Caco-2 (cell line): ENCODE measurements around the gene BANK1. TPM values are rescaled to one million over a fixed set of nuclear protein-coding genes. Genes with fewer than 3 reads are reported as not detected.

ENCODE experiments used
- BruUV-seq: library from RNA; stranded (reverse); fragments of 400-500 nt; replicated peaks from 2 replicates; lab custom pipeline; 2021; lab: Mats Ljungman, UMichigan
- CTCF ChIA-PET: fragments of 300-600 bp; sonication (Branson Sonifier 250); formaldehyde crosslinking; loops from one replicate; lab custom pipeline; 2022; ENCODE audit warnings: antibody characterized with exemption; lab: Charles Lee
- POLR2A ChIA-PET: fragments of 300-600 bp; sonication (Branson Sonifier 250); formaldehyde crosslinking; loops from one replicate; lab custom pipeline; 2022; ENCODE audit warnings: antibody characterized with exemption; lab: Charles Lee
- DNase-seq, 2 experiments: peaks; one replicate each; pipeline versions ENCODE4 v3.0.0 to v3.0.0-alpha.2; 2020 to 2022
- H3K27me3 ChIP-seq: replicated peaks from 2 replicates; pipeline ENCODE4 v1.6.0; 2011; ENCODE audit warnings: low read length; ENCODE audit not compliant: control insufficient read depth, insufficient read depth
- H3K36me3 ChIP-seq: 2 replicates; pipeline ENCODE4 v1.5.1; 2011; ENCODE audit warnings: low read length; ENCODE audit not compliant: control insufficient read depth, insufficient read depth
- H3K4me1 ChIP-seq: fragments of 250-450 bp; sonication (Bioruptor Pico); 2 replicates; pipeline ENCODE4 v1.5.1; 2020; ENCODE audit warnings: mild to moderate bottlenecking
- H3K4me3 ChIP-seq: 2 replicates; pipeline ENCODE4 v1.5.1; 2011; ENCODE audit warnings: low read depth, mild to moderate bottlenecking, control low read depth, low read length
- H3K9me3 ChIP-seq: fragments of 250-450 bp; sonication (Bioruptor Pico); 2 replicates; pipeline ENCODE4 v1.5.1; 2020; ENCODE audit warnings: mild to moderate bottlenecking, moderate library complexity
- H3K27ac Mint-ChIP-seq: one replicate; pipeline ENCODE4 v1.8.0; 2022; ENCODE audit warnings: mixed read lengths; ENCODE audit not compliant: unreplicated experiment
- H3K27me3 Mint-ChIP-seq: one replicate; pipeline ENCODE4 v1.8.0; 2022; ENCODE audit warnings: mixed read lengths; ENCODE audit not compliant: insufficient read depth, unreplicated experiment
- H3K36me3 Mint-ChIP-seq: one replicate; pipeline ENCODE4 v1.8.0; 2022; ENCODE audit warnings: mild to moderate bottlenecking, mixed read lengths; ENCODE audit not compliant: insufficient read depth, unreplicated experiment
- H3K4me1 Mint-ChIP-seq: one replicate; pipeline ENCODE4 v1.8.0; 2022; ENCODE audit warnings: low read depth, mixed read lengths; ENCODE audit not compliant: unreplicated experiment
- H3K4me3 Mint-ChIP-seq: one replicate; pipeline ENCODE4 v1.8.0; 2022; ENCODE audit warnings: mild to moderate bottlenecking, moderate library complexity, mixed read lengths; ENCODE audit not compliant: unreplicated experiment
- H3K9me3 Mint-ChIP-seq: one replicate; pipeline ENCODE4 v1.8.0; 2022; ENCODE audit warnings: mixed read lengths; ENCODE audit not compliant: unreplicated experiment
- CTCF ChIP-seq, 2 experiments: fragments of 200-600 bp in 1 of 2; IDR thresholded peaks; 1 replicate in 1 of 2; 2 replicates in 1 of 2; pipeline versions ENCODE4 v1.5.1 to v1.8.0; 2011 to 2022; ENCODE audit warnings: antibody characterized with exemption in 1 of 2, control low read depth in 1 of 2, inconsistent platforms in 1 of 2, low read depth in 1 of 2, low read length in 1 of 2, mild to moderate bottlenecking in 1 of 2, moderate library complexity in 1 of 2; ENCODE audit not compliant: insufficient read depth in 1 of 2, severe bottlenecking in 1 of 2, unreplicated experiment in 1 of 2
- intact Hi-C: fragments of 100-400 bp; cut with micrococcal nuclease; formaldehyde crosslinking; loops from one replicate; pipeline ENCODE4 v1.10.0; 2022; ENCODE audit not compliant: unreplicated experiment
- total RNA-seq: library from RNA; stranded (reverse); gene quantifications from 2 replicates; pipeline ENCODE4 v1.2.3, GENCODE V29; 2022

The BANK1 gene
- total RNA-seq, 1 experiment from 2014 or later, result 5.7 TPM

GRCh38 chr4:102089850-102090621, 299.5 kb downstream of the BANK1 start:
- DNase-seq, result no peak
- H3K36me3 Mint-ChIP-seq, result no peaks in the 10 kb centered on the region
- intact Hi-C loops, result no loop called here
- no TSS peak for BruUV-seq
- H3K27ac Mint-ChIP-seq, result no peak overlapping the region
- no peak overlapping the region for H3K4me3 Mint-ChIP-seq
- no peaks in the 10 kb centered on the region for H3K27me3 Mint-ChIP-seq
- no peaks in the 10 kb centered on the region for H3K4me1 ChIP-seq
- ChIA-PET POLR2A (no interaction called here), CTCF (no interaction called here)
- no peaks in the 10 kb centered on the region for H3K36me3 ChIP-seq
- no peak overlapping the region for H3K4me3 ChIP-seq
- no peaks in the 10 kb centered on the region for H3K9me3 Mint-ChIP-seq
- no peak for TF ChIP-seq CTCF (IDR thresholded peaks at IDR 0.05; ENCODE audit: insufficient read depth in 1 of 2, low read depth in 1 of 2, low read length in 1 of 2, severe bottlenecking in 1 of 2, unreplicated experiment in 1 of 2)
- H3K27me3 ChIP-seq, result no peaks in the 10 kb centered on the region
- H3K9me3 ChIP-seq, result no peaks in the 10 kb centered on the region
- H3K4me1 Mint-ChIP-seq, result no peaks in the 10 kb centered on the region

- intact Hi-C loops, result no loop called here
- H3K27ac Mint-ChIP-seq, result no peak overlapping the region
- BruUV-seq, result no TSS peak
- H3K4me3 ChIP-seq, result no peak overlapping the region
- ChIA-PET CTCF (no interaction called here), POLR2A (no interaction called here)
- H3K36me3 Mint-ChIP-seq, result no peaks in the 10 kb centered on the region
- H3K4me1 Mint-ChIP-seq, result no peaks in the 10 kb centered on the region
- H3K36me3 ChIP-seq, result no peaks in the 10 kb centered on the region
- no peaks in the 10 kb centered on the region for H3K4me1 ChIP-seq
- no peak for TF ChIP-seq CTCF (IDR thresholded peaks at IDR 0.05; ENCODE audit: insufficient read depth in 1 of 2, low read depth in 1 of 2, low read length in 1 of 2, severe bottlenecking in 1 of 2, unreplicated experiment in 1 of 2)
- H3K4me3 Mint-ChIP-seq, result no peak overlapping the region
- H3K9me3 Mint-ChIP-seq, result no peaks in the 10 kb centered on the region
- DNase-seq, result no peak
- no peaks in the 10 kb centered on the region for H3K27me3 Mint-ChIP-seq
- no peaks in the 10 kb centered on the region for H3K9me3 ChIP-seq
- H3K27me3 ChIP-seq, result no peaks in the 10 kb centered on the region
Observed at GRCh38 chr4:102091656-102092055, 301.1 kb downstream of the BANK1 start.

- no peaks in the 10 kb centered on the region for H3K9me3 Mint-ChIP-seq
- no peaks in the 10 kb centered on the region for H3K27me3 Mint-ChIP-seq
- Histone ChIP-seq H3K4me1 (no peaks in the 10 kb centered on the region), H3K4me3 (no peak overlapping the region), H3K27me3 (no peaks in the 10 kb centered on the region), H3K36me3 (no peaks in the 10 kb centered on the region), H3K9me3 (no peaks in the 10 kb centered on the region)
- POLR2A ChIA-PET, result no interaction called here
- CTCF ChIA-PET, result no interaction called here
- no peak for TF ChIP-seq CTCF (IDR thresholded peaks at IDR 0.05; ENCODE audit: insufficient read depth in 1 of 2, low read depth in 1 of 2, low read length in 1 of 2, severe bottlenecking in 1 of 2, unreplicated experiment in 1 of 2)
- BruUV-seq, result no TSS peak
- no peaks in the 10 kb centered on the region for H3K4me1 Mint-ChIP-seq
- H3K4me3 Mint-ChIP-seq, result no peak overlapping the region
- intact Hi-C loops, result no loop called here
- H3K27ac Mint-ChIP-seq, result no peak overlapping the region
- H3K36me3 Mint-ChIP-seq, result no peaks in the 10 kb centered on the region
- no peak for DNase-seq
Observed at GRCh38 chr4:102094481-102094880, 304.0 kb downstream of the BANK1 start.
